Neural progenitor cell (in vitro differentiated cells): ENCODE measurements around the gene OPHN1. TPM values are rescaled to one million over a fixed set of nuclear protein-coding genes. Genes with fewer than 3 reads are reported as not detected.

Source experiments
- DNase-seq: peaks from one replicate; pipeline ENCODE4 v3.0.0-alpha.2; 2016; ENCODE audit warnings: low spot score
- H2AFZ ChIP-seq: fragments of 200-600 bp; sonication (generic); replicated peaks from 2 replicates; pipeline ENCODE4 v1.6.1; 2016; ENCODE audit warnings: antibody characterized with exemption
- H3F3A ChIP-seq: fragments of 200-600 bp; sonication (generic); 2 replicates; pipeline ENCODE4 v1.6.1; 2016; ENCODE audit warnings: antibody characterized with exemption, low read depth
- H3K27ac ChIP-seq: fragments of 200-600 bp; sonication (generic); 2 replicates; pipeline ENCODE4 v1.5.1; 2016; ENCODE audit warnings: mild to moderate bottlenecking
- H3K27me3 ChIP-seq: fragments of 200-600 bp; sonication (generic); 2 replicates; pipeline ENCODE4 v1.6.1; 2016; ENCODE audit warnings: mild to moderate bottlenecking, moderate library complexity
- H3K36me3 ChIP-seq: fragments of 200-600 bp; sonication (generic); 2 replicates; pipeline ENCODE4 v1.5.1; 2016
- H3K4me1 ChIP-seq: fragments of 200-600 bp; sonication (generic); 2 replicates; pipeline ENCODE4 v1.6.1; 2016; ENCODE audit warnings: mixed run types
- H3K4me2 ChIP-seq: fragments of 200-600 bp; sonication (generic); 2 replicates; pipeline ENCODE4 v1.6.1; 2016
- H3K4me3 ChIP-seq: fragments of 200-600 bp; sonication (generic); 2 replicates; pipeline ENCODE4 v1.5.1; 2016
- H3K79me2 ChIP-seq: fragments of 200-600 bp; sonication (generic); 2 replicates; pipeline ENCODE4 v1.6.1; 2016; ENCODE audit warnings: low read depth
- H3K9ac ChIP-seq: fragments of 200-600 bp; sonication (generic); 2 replicates; pipeline ENCODE4 v1.6.1; 2016
- H3K9me3 ChIP-seq: fragments of 200-600 bp; sonication (generic); 2 replicates; pipeline ENCODE4 v1.5.1; 2016; ENCODE audit warnings: low read depth
- H4K20me1 ChIP-seq: fragments of 200-600 bp; sonication (generic); 2 replicates; pipeline ENCODE4 v1.6.1; 2016; ENCODE audit warnings: low read depth
- H3K27ac Mint-ChIP-seq: 3 replicates; pipeline ENCODE4 v1.8.0; 2021; ENCODE audit warnings: mixed read lengths
- H3K27me3 Mint-ChIP-seq: 2 replicates; pipeline ENCODE4 v1.8.0; 2022; ENCODE audit warnings: low read depth, mild to moderate bottlenecking, inconsistent platforms, moderate library complexity, mixed read lengths; ENCODE audit not compliant: insufficient read depth
- H3K36me3 Mint-ChIP-seq: 3 replicates; pipeline ENCODE4 v1.8.0; 2021; ENCODE audit warnings: mixed read lengths
- H3K4me1 Mint-ChIP-seq: 3 replicates; pipeline ENCODE4 v1.8.0; 2021; ENCODE audit warnings: mixed read lengths
- H3K4me3 Mint-ChIP-seq: 3 replicates; pipeline ENCODE4 v1.8.0; 2021; ENCODE audit warnings: mild to moderate bottlenecking, moderate library complexity, mixed read lengths
- H3K9me3 Mint-ChIP-seq: 3 replicates; pipeline ENCODE4 v1.8.0; 2020; ENCODE audit warnings: mixed read lengths
- EZH2 ChIP-seq: fragments of 200-600 bp; sonication (generic); IDR thresholded peaks from 2 replicates; pipeline ENCODE4 v1.6.1; 2017; ENCODE audit warnings: antibody characterized with exemption, mild to moderate bottlenecking, moderate library complexity
- EZH2phosphoT487 ChIP-seq: fragments of 200-600 bp; sonication (generic); IDR thresholded peaks from 2 replicates; pipeline ENCODE4 v1.6.1; 2017; ENCODE audit warnings: antibody characterized with exemption
- total RNA-seq: library from RNA; depleted of rRNA; stranded (reverse); fragments of >200 nt; gene quantifications from 2 replicates; pipeline ENCODE4 v1.2.3, GENCODE V29; 2015; ENCODE audit warnings: low replicate concordance
- TF ChIP-seq, protein P1 (sequence below): fragments of 200-600 bp; sonication (generic); IDR thresholded peaks from 2 replicates; pipeline ENCODE4 v1.5.1; 2017; ENCODE audit warnings: antibody characterized with exemption, mild to moderate bottlenecking

The OPHN1 gene
- total RNA-seq, 1 donor from 2014 or later: 4.5 TPM

DNA sequence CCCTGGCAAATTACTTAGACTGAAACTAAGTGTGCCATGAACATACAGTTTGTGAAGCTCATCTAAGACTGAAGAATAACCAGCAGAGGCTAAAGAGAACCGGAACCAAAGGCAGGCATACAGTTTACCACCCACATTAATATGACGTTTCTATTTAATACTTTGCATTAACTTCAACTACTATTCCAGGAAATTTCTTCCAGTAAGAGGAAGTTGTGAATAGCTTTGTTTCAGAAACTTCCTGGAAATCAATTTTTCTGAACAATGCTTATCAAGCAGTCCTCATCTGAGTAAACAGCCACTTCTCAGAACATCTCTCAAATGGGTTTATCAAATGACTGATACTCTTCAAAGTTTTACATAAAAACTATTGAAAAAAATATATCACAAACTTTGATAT, 252.7 kb downstream of the OPHN1 start:
- no peak overlapping the region for H3K4me3 ChIP-seq
- no peak overlapping the region for H3K4me3 Mint-ChIP-seq
- H3K9me3 ChIP-seq: peaks cover 5% of the 10 kb centered on the region
- H3K27me3 ChIP-seq: no peaks in the 10 kb centered on the region
- H3K4me1 Mint-ChIP-seq: no peaks in the 10 kb centered on the region
- H3K36me3 ChIP-seq: no peaks in the 10 kb centered on the region
- peaks cover 2% of the 10 kb centered on the region for H3K9me3 Mint-ChIP-seq
- H3K4me2 ChIP-seq: no peak overlapping the region
- H3K9ac ChIP-seq: no peak overlapping the region
- no peaks in the 10 kb centered on the region for H3K79me2 ChIP-seq
- H3K27me3 Mint-ChIP-seq: no peaks in the 10 kb centered on the region
- H3K4me1 ChIP-seq: no peaks in the 10 kb centered on the region
- H4K20me1 ChIP-seq: no peaks in the 10 kb centered on the region
- no peak for TF ChIP-seq EZH2phosphoT487
- no peak overlapping the region for H2AFZ ChIP-seq
- H3F3A ChIP-seq: no peaks in the 10 kb centered on the region
- no peak for DNase-seq
- H3K36me3 Mint-ChIP-seq: no peaks in the 10 kb centered on the region
- H3K27ac ChIP-seq: no peak overlapping the region
- no peak overlapping the region for H3K27ac Mint-ChIP-seq

DNA sequence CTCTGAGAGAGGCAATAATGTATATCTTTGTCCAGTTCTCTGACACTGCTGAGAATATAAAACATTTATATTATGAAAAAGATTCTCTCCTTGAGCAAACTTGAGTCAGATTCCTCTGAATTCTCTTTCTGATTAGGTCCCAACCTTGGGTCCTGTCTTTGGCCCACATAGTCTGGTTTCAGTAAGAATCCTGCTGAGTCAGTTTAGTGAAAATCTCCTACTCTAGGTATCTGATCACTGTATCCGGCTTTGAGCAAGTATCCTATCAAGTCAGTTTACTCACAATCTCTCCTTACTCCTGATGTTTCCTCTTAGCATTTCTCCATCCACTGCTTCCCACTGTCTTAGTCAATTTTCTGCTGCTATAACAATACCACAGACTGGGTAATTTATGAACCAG, 253.9 kb downstream of the OPHN1 start:
- H3K36me3 ChIP-seq: no peaks in the 10 kb centered on the region
- no peaks in the 10 kb centered on the region for H3K27me3 ChIP-seq
- H4K20me1 ChIP-seq: no peaks in the 10 kb centered on the region
- Mint-ChIP-seq H3K4me3 (no peak overlapping the region), H3K36me3 (no peaks in the 10 kb centered on the region), H3K27ac (no peak overlapping the region), H3K4me1 (no peaks in the 10 kb centered on the region), H3K27me3 (no peaks in the 10 kb centered on the region), H3K9me3 (peaks cover 2% of the 10 kb centered on the region)
- H3K4me2 ChIP-seq: no peak overlapping the region
- no peak overlapping the region for H3K9ac ChIP-seq
- H3K27ac ChIP-seq: no peak overlapping the region
- no peaks in the 10 kb centered on the region for H3F3A ChIP-seq
- H3K9me3 ChIP-seq: peaks cover 5% of the 10 kb centered on the region
- H3K4me3 ChIP-seq: no peak overlapping the region
- H3K79me2 ChIP-seq: no peaks in the 10 kb centered on the region
- H2AFZ ChIP-seq: no peak overlapping the region
- H3K4me1 ChIP-seq: no peaks in the 10 kb centered on the region
- no peak for DNase-seq
- no peak for TF ChIP-seq EZH2phosphoT487

DNA sequence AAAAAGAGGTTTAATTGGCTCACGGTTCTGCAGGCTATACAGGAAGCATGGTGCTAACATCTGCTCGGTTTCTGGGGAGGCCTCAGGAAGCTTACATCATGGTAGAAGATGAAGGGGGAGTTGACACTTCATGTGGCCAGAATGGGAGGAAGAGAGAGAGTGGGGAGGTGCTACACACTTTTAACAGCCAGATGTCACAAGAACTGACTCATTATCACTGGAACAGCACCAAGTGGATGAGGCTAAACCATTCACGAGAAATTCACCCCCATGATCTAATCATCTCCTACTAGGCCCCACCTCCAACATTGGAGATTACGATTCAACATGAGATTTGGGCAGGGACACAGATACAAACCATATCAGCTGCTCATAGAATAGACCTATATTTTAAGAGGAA, 255.8 kb downstream of the OPHN1 start:
- Histone ChIP-seq H3K79me2 (no peaks in the 10 kb centered on the region), H3K4me2 (no peak overlapping the region), H3K4me3 (no peak overlapping the region), H3K9ac (no peak overlapping the region), H3F3A (no peaks in the 10 kb centered on the region), H3K36me3 (no peaks in the 10 kb centered on the region), H2AFZ (no peak overlapping the region), H3K9me3 (peaks cover 5% of the 10 kb centered on the region), H3K27me3 (no peaks in the 10 kb centered on the region), H3K4me1 (no peaks in the 10 kb centered on the region), H4K20me1 (no peaks in the 10 kb centered on the region), H3K27ac (no peak overlapping the region)
- TF ChIP-seq EZH2: no peak
- no peak for TF ChIP-seq EZH2phosphoT487
- TF ChIP-seq, protein P1, sequence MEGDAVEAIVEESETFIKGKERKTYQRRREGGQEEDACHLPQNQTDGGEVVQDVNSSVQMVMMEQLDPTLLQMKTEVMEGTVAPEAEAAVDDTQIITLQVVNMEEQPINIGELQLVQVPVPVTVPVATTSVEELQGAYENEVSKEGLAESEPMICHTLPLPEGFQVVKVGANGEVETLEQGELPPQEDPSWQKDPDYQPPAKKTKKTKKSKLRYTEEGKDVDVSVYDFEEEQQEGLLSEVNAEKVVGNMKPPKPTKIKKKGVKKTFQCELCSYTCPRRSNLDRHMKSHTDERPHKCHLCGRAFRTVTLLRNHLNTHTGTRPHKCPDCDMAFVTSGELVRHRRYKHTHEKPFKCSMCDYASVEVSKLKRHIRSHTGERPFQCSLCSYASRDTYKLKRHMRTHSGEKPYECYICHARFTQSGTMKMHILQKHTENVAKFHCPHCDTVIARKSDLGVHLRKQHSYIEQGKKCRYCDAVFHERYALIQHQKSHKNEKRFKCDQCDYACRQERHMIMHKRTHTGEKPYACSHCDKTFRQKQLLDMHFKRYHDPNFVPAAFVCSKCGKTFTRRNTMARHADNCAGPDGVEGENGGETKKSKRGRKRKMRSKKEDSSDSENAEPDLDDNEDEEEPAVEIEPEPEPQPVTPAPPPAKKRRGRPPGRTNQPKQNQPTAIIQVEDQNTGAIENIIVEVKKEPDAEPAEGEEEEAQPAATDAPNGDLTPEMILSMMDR: no peak
- H3K4me1 Mint-ChIP-seq: no peaks in the 10 kb centered on the region
- no peaks in the 10 kb centered on the region for H3K27me3 Mint-ChIP-seq
- peaks cover 2% of the 10 kb centered on the region for H3K9me3 Mint-ChIP-seq
- no peak for DNase-seq
- H3K27ac Mint-ChIP-seq: no peak overlapping the region
- H3K36me3 Mint-ChIP-seq: no peaks in the 10 kb centered on the region
- no peak overlapping the region for H3K4me3 Mint-ChIP-seq

DNA sequence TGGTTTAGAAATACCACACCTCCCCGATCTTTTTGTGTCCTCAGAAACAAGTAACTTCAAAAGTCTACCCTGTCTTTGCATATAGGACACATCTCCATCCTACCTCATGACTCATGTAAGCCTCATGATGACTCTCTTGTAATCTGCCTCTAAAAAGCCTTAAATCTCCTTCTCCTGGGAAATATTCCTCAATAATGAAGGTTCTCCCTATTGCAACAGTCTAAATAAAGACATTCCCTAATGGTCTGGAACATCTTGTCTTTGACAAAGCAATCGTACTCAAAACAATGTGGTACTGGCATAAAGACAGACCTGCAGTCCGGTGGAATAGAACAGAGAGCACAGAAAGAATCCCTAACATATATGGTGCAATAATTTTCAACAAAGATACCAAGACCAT, 257.7 kb downstream of the OPHN1 start:
- peaks cover 5% of the 10 kb centered on the region for H3K9me3 ChIP-seq
- no peaks in the 10 kb centered on the region for H3K27me3 ChIP-seq
- Mint-ChIP-seq H3K36me3 (no peaks in the 10 kb centered on the region), H3K4me3 (no peak overlapping the region), H3K9me3 (peaks cover 2% of the 10 kb centered on the region), H3K27me3 (no peaks in the 10 kb centered on the region), H3K27ac (no peak overlapping the region), H3K4me1 (no peaks in the 10 kb centered on the region)
- H4K20me1 ChIP-seq: no peaks in the 10 kb centered on the region
- no peak overlapping the region for H3K9ac ChIP-seq
- no peak overlapping the region for H3K4me3 ChIP-seq
- TF ChIP-seq EZH2phosphoT487: no peak
- no peak for TF ChIP-seq EZH2
- TF ChIP-seq, protein P1: no peak
- no peaks in the 10 kb centered on the region for H3F3A ChIP-seq
- H2AFZ ChIP-seq: no peak overlapping the region
- DNase-seq: no peak
- H3K79me2 ChIP-seq: no peaks in the 10 kb centered on the region
- no peak overlapping the region for H3K27ac ChIP-seq
- H3K4me1 ChIP-seq: no peaks in the 10 kb centered on the region
- H3K36me3 ChIP-seq: no peaks in the 10 kb centered on the region
- no peak overlapping the region for H3K4me2 ChIP-seq
